RWPE1 (cell line): Measurements from ENCODE around the gene LRRC52.

Source experiments
- CTCF ChIA-PET: fragments of 350-600 bp; sonication (Branson Sonifier 250); formaldehyde crosslinking; extraction: SDS; loops from one replicate; lab custom pipeline; 2021; lab: Yijun Ruan, JAX
- POLR2A ChIA-PET: fragments of 400-600 bp; formaldehyde crosslinking; extraction: SDS; loops from one replicate; lab custom pipeline; 2020; ENCODE audit warnings: antibody characterized with exemption; ENCODE audit not compliant: low non-redundant PET; lab: Yijun Ruan, JAX
- DNase-seq: peaks from one replicate; pipeline ENCODE4 v3.0.0; 2012; ENCODE audit warnings: low spot score
- H3K27ac ChIP-seq: fragments of 450-650 bp; 2 replicates; pipeline ENCODE4 v1.5.1; 2017
- CTCF ChIP-seq: fragments of 450-650 bp; conservative IDR thresholded peaks from 2 replicates; pipeline ENCODE4 v1.5.1; 2017; ENCODE audit warnings: low read depth, mild to moderate bottlenecking

LRRC52 gene, protein sequence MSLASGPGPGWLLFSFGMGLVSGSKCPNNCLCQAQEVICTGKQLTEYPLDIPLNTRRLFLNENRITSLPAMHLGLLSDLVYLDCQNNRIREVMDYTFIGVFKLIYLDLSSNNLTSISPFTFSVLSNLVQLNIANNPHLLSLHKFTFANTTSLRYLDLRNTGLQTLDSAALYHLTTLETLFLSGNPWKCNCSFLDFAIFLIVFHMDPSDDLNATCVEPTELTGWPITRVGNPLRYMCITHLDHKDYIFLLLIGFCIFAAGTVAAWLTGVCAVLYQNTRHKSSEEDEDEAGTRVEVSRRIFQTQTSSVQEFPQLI

GRCh38 chr1:165543532-165544438 is at the start of gene LRRC52:
LRRC52 (plus strand) TSS chr1:165544000; CDS start chr1:165544297, 297 bp downstream.
- no peak for DNase-seq
- CTCF ChIA-PET, result no interaction called here
- no peak for TF ChIP-seq CTCF
- POLR2A ChIA-PET, result no interaction called here
- H3K27ac ChIP-seq, result no peak within 1 kb of the TSS

DNA sequence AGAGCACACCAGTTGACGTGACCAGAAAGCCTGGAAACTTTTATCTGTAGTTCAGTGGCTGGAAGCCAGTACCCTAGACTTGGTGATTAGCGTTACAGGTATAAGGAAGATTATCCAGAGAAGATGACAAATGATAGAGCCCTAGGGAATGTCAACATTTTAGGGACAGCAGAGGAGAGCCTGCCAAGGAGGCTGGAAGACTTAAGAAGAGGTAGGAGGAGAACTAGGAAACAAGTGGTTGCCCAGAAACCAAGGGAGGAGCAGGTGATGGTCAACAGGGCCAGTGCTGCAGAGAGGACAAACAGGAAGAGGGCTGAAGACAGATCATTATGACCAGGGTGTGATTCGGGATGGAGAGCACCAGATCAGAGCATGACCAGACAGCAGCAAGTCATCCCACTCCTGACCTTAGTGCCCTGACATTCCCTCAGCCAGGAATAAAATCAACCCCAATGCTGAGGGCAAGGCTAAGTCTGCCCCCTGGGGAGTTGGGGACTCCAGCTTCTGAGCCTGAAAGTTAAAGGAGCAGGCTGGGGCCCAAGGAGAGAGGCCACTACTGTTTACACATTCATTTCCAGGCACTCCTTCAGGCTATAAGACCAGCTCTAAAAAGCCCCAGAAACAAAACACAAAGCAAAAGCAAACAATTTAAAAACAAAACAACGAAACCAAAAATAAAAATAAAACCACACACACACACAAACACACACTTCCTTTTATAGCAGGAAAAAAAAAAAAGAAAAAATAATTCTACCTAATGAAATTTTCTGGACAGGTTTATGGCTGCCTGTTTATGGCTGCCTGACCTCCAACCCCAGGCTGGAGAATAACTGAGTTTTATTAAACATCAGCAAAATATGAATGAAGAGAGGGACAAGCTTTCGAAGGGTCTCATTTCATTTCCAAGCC is 48.6 kb upstream of the LRRC52 start:
- POLR2A ChIA-PET, result no interaction called here
- CTCF ChIA-PET, result no interaction called here
- DNase-seq, result no peak
- TF ChIP-seq CTCF, result no peak
- no peak overlapping the region for H3K27ac ChIP-seq

- H3K27ac ChIP-seq, result no peak overlapping the region
- ChIA-PET CTCF (no interaction called here), POLR2A (no interaction called here)
- no peak for TF ChIP-seq CTCF
- DNase-seq, result no peak
These were observed 48.0 kb upstream of the LRRC52 start for GRCh38 chr1:165495858-165496205.

- POLR2A ChIA-PET, result no interaction called here
- DNase-seq, result no peak
- no peak overlapping the region for H3K27ac ChIP-seq
- no peak for TF ChIP-seq CTCF
- CTCF ChIA-PET, result no interaction called here
These were observed 47.3 kb upstream of the LRRC52 start for GRCh38 chr1:165496501-165496900.

DNA sequence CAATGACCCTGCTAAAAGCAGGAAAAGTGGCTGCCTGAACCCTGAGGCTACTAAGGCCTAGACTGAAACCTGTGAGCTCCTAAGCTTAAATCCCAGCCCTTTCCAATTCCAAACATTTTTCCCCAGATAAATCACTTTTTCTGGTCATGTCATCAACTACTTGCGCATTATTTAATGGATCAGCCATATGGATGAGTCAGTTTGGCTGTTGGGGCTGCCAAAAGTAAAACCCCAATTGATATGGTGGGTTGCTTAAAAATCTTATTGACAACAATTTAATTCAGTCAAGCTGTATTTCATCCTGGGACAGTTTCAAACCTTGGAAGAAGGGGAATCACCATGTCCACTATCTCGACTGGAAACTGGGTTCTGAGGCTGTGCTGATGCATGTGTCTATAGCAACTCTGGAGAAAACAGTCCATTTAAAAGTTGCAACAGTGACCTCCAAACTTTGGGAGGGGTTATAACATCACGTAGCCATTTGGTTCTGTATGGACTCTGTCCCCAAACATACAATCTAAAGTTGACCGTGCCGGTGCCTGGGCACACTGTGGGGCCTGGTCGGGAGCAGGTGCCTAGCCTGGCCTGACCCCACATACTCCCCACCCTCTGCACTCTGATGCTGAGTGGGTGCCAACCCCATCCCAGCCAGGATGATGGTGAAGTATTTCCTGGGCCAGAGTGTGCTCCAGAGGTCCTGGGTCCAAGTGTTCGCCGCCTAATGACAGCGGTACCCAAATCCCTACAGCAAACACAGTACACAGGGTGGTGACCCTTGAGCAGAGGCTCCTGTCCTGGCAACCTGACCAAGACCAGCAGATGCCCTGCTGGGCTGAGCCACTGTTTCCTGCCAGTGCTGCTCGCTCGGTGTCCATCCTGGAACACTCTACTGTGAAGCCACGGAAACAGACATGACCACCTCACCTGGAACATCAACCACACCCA is 46.5 kb upstream of the LRRC52 start:
- POLR2A ChIA-PET, result no interaction called here
- DNase-seq, result no peak
- CTCF ChIA-PET, result no interaction called here
- no peak for TF ChIP-seq CTCF
- no peak overlapping the region for H3K27ac ChIP-seq
